Measurements from ENCODE around the gene C1QB. TPM values are rescaled to one million over a fixed set of nuclear protein-coding genes. Genes with fewer than 3 reads are reported as not detected.
A peak's percentile ranks its signal among the peaks of the same experiment; 100 is the strongest.

The C1QB gene
- polyA plus RNA-seq, 1 of the 3 experiments (the other 2 are of a cell fraction): not detected

GRCh38 chr1:22689505-22689904 lies 36.5 kb downstream of the C1QB start (continued):
- TF ChIP-seq ZBTB33 (IDR thresholded peaks at IDR 0.05; ENCODE audit: borderline replicate concordance, low read depth): no peak
- TF ChIP-seq TCF12 (IDR thresholded peaks at IDR 0.05): peak; percentile 86

DNA sequence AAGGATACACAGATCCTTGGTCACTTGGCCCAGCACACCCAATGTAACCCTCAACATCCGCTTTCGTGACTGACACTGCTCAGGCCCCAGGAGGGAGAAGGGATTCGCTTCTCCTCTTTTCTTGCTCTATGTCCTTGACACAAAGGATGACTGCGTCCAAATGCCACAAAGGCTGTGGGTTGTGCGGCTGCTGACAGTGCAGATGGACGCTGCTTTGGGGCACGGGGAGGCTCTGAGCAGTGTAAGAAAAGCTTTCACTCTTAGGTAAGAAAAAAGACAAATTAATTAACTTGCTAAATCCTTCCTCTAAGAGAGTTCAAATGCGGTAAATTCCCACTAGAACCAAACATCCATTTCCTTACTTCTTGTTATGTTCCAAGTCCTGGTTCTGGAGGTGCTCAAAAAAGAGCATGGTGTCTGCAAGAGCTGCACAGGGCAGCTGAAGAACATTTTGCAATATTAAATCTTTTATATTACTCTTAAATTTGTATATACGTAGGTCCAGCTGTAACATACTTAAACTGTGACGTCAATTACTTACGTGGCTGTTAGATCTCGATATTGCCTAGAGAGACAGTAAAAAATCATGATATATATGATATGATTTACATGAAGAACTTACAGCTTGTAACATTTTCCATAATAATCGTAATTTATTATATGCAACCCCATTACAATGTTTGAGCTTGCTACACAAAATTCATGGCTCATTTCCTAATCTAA lies 38.2 kb downstream of the C1QB start:
- Histone ChIP-seq H3K9me3 (no peaks in the 10 kb centered on the region), H3K27ac (ENCODE audit: low read depth in 2 of 2, low read length in 1 of 2) (no peak overlapping the region), H3K9me2 (no peaks in the 10 kb centered on the region), H3K27me3 (ENCODE audit: insufficient read depth) (no peaks in the 10 kb centered on the region), H3F3A (replicated peaks; ENCODE audit: insufficient read depth) (peaks cover 17% of the 10 kb centered on the region), H3K4me3 (ENCODE audit: low read depth in 2 of 2, low read length in 1 of 2) (no peak overlapping the region), H3K36me3 (replicated peaks in 1 of 2; ENCODE audit: control insufficient read depth in 1 of 2, insufficient read depth in 2 of 2, low read length in 1 of 2) (no peaks in the 10 kb centered on the region), H3K79me2 (ENCODE audit: insufficient read depth) (no peaks in the 10 kb centered on the region), H3K4me2 (no peak overlapping the region), H2AFZ (ENCODE audit: low read depth) (no peak overlapping the region), H3K9ac (no peak overlapping the region), H3K4me1 (ENCODE audit: control insufficient read depth in 1 of 2, insufficient read depth in 2 of 2, low read depth in 1 of 2, low read length in 1 of 2) (peaks cover 0 to 8% of the 10 kb centered on the region in 2 experiments; a peak in 2 of 4 replicates), H4K20me1 (ENCODE audit: insufficient read depth) (no peaks in the 10 kb centered on the region)
- no peak for DNase-seq
- ChIA-PET CTCF (interaction anchor here (0.6 to 3.7 kb wide), 7 partner anchors 9 to 273 kb away, joined by 3 to 19 read pairs (median 4); no protein-coding TSS in a partner anchor), POLR2A (no interaction called here)
- 82% methylated on average over 13 of the region's 13 CpGs for WGBS (ENCODE audit: low lambda C conversion rate)
- TF ChIP-seq PBX3 (IDR thresholded peaks at IDR 0.05) (no peak), POLR2AphosphoS5 (IDR thresholded peaks at IDR 0.05; ENCODE audit: low read depth, low read length) (no peak), GABPA (IDR thresholded peaks at IDR 0.05; ENCODE audit: low read depth) (no peak), CTCF (IDR thresholded peaks at IDR 0.05) (no peak), USF1 (IDR thresholded peaks at IDR 0.05; ENCODE audit: borderline replicate concordance, low read depth) (no peak), ZBTB33 (IDR thresholded peaks at IDR 0.05; ENCODE audit: borderline replicate concordance, low read depth) (no peak), RXRA (IDR thresholded peaks at IDR 0.05; ENCODE audit: borderline replicate concordance, low read depth) (no peak), NRF1 (IDR thresholded peaks at IDR 0.05; ENCODE audit: low read depth, low read length) (no peak), TEAD4 (IDR thresholded peaks at IDR 0.05; ENCODE audit: borderline replicate concordance, insufficient read depth) (no peak), MXI1 (IDR thresholded peaks at IDR 0.05; ENCODE audit: low read depth, low read length) (no peak), FOXJ3 (CRISPR knock-in tag; IDR thresholded peaks at IDR 0.05) (no peak), FOXM1 (IDR thresholded peaks at IDR 0.05; ENCODE audit: low read depth) (no peak), SMC3 (IDR thresholded peaks at IDR 0.05; ENCODE audit: low read depth, low read length) (no peak), RFX5 (IDR thresholded peaks at IDR 0.05; ENCODE audit: low read length) (no peak), RAD21 (IDR thresholded peaks at IDR 0.05; ENCODE audit: low read length) (no peak), SIN3A (IDR thresholded peaks at IDR 0.05; ENCODE audit: borderline replicate concordance, low read depth, low read length) (no peak), YY1 (IDR thresholded peaks at IDR 0.05; ENCODE audit: low read depth) (no peak), REST (IDR thresholded peaks at IDR 0.05; ENCODE audit: low read depth, low read length) (no peak)

Measured in SK-N-SH (cell line).